Activated naive CD8-positive, alpha-beta T cell treated with anti-CD3 and anti-CD28 coated beads, Interleukin-2, amount 50 U/mL, for 24 hours (primary cell): ENCODE results near the gene AGO1.
"Not testable (repeated sequence)": the region's sequence is repeated elsewhere in the genome, so short reads cannot be mapped to it uniquely, and the experiment has no call there.

Source experiments
- ATAC-seq: fragments of 150-1000 bp; cut with Tn5 transposase; one replicate; pipeline ENCODE4 v1.10.0; 2021
- DNase-seq: peaks from one replicate; pipeline ENCODE4 v3.0.0; 2021
- H3K27ac Mint-ChIP-seq: one replicate; pipeline ENCODE4 v1.8.0; 2021; ENCODE audit warnings: mild to moderate bottlenecking, mixed read lengths
- H3K27me3 Mint-ChIP-seq: one replicate; pipeline ENCODE4 v1.8.0; 2021; ENCODE audit warnings: mixed read lengths
- H3K36me3 Mint-ChIP-seq: one replicate; pipeline ENCODE4 v1.8.0; 2021; ENCODE audit warnings: low read depth, mixed read lengths
- H3K4me1 Mint-ChIP-seq: one replicate; pipeline ENCODE4 v1.8.0; 2021; ENCODE audit warnings: mixed read lengths
- H3K4me3 Mint-ChIP-seq: one replicate; pipeline ENCODE4 v1.8.0; 2021; ENCODE audit warnings: mild to moderate bottlenecking, moderate library complexity, mixed read lengths
- H3K9me3 Mint-ChIP-seq: one replicate; pipeline ENCODE4 v1.8.0; 2021; ENCODE audit warnings: mixed read lengths

The AGO1 gene

DNA sequence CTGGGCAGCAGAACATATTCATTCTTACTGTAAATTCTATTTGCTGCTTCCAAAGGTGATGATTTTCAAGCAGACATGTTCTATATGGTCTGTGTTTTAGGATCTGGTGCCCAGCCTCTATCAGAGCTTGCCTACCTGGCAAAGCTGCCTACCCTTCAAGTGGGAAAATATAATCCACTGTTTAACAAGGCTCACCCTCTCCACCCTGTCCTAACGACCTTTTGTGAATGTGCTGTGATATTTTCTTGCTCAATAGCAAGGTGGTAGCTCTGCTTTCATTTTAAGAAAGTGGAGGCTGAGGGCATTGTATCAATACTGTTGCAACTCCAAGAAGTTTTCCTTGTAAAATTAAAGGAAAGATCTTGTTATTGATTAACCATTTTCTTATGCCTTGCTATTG, 26.0 kb upstream of the AGO1 start:
- H3K36me3 Mint-ChIP-seq, result peaks cover 5% of the 10 kb centered on the region
- DNase-seq, result no peak
- no peaks in the 10 kb centered on the region for H3K27me3 Mint-ChIP-seq
- no peaks in the 10 kb centered on the region for H3K9me3 Mint-ChIP-seq
- no peak for ATAC-seq
- H3K4me3 Mint-ChIP-seq, result no peak overlapping the region
- H3K27ac Mint-ChIP-seq, result no peak overlapping the region
- no peaks in the 10 kb centered on the region for H3K4me1 Mint-ChIP-seq

DNA sequence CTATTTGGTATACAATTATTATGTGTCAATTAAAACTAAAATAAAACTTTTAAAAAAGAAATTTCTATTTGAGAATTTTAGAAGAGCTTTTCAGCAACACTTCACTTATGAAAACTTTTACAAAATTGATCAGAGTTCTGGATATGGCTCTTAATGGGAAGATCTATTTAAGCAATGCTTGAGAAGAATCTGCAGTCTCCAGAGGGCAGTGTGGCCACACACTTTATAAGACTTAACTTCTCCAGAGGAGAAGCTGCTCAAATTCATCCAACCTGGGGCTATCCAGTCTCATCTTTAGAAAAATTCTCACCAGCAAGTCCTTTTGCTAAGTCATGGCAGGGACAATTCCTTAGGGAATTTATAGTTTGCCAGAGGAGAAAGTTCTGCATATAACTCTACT, 25.2 kb upstream of the AGO1 start:
- Mint-ChIP-seq H3K4me1 (no peaks in the 10 kb centered on the region), H3K4me3 (no peak overlapping the region), H3K36me3 (peaks cover 5% of the 10 kb centered on the region), H3K27ac (no peak overlapping the region), H3K9me3 (no peaks in the 10 kb centered on the region), H3K27me3 (no peaks in the 10 kb centered on the region)
- ATAC-seq (no peak), DNase-seq (no peak)

DNA sequence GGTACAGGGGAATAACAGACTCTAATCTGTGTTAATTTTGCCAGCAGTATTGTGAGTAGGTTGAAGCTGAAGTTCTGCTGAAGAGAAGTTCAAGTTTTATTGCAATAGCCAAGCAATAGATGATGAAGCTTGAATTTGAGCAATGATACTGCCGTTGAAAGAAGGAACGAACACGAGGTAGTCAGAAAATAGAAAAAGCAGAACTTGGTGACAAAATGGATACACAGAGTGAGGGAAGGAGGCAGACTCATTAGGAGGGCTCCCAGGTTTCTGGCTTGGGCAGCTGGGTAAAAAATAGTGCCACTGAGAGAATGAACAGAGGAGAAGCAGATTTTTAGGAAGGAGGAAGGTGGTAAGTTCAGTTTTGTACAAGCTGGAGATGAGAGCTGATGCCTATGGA, 22.3 kb upstream of the AGO1 start:
- ATAC-seq (no peak), DNase-seq (no peak)
- Mint-ChIP-seq H3K27ac (no peak overlapping the region), H3K27me3 (no peaks in the 10 kb centered on the region), H3K9me3 (no peaks in the 10 kb centered on the region), H3K4me3 (no peak overlapping the region), H3K36me3 (peaks cover 2% of the 10 kb centered on the region), H3K4me1 (no peaks in the 10 kb centered on the region)

DNA sequence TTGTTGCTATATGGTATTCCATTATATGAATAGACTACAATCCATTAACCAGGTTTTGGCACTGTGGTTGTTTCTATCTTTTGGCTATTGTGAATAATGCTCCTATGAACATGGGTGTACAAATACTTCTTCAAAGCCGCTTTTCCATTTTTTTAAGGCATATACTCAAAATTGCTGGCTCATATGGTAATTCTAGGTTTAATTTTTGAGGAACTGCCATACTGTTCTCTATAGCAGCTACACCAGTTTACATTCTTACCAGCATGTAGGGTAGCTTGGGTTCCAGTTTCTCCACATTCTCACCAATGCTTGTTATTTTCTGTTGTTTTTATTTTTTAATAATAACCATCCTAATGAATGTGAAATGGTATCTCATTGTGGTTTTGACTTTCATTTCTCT, 19.9 kb upstream of the AGO1 start:
- Mint-ChIP-seq H3K27me3 (no peaks in the 10 kb centered on the region), H3K4me1 (no peaks in the 10 kb centered on the region)
- DNase-seq, result no peak

DNA sequence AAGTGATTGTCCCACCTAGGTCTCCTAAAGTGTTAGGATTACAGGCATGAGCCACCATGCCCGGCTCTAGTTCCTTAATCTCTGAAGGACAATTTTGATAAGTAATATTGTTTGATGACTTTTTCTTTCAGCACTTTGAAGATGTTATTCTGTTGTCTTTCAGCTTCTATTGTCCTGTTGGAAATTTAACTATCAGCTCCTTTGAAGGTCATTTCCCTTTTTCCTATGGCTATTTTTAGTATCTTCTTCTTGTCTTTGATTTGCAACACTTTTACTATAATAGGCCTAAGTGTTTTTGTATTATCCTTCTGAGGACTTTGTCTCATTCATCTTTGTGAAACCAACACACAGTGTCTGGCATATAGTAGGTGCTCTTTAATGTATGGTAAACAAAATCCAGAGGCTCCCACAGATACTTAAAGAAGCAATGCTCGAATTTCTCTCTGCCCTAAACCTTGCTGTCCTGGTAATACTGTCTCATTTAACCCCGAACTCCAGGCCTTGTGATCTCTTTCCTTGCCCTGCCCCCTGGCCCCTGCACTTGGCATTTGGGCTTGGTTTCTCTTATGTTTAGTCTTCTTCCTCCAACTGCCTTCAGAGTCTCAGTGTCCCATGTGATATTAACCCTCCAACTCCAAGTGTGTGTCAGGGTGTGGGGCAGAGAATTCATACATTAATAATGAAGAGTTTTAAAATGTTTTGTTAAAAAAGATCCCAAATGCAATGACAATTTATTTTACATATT, 19.0 kb upstream of the AGO1 start:
- H3K36me3 Mint-ChIP-seq, result no peaks in the 10 kb centered on the region
- no peak overlapping the region for H3K4me3 Mint-ChIP-seq
- H3K9me3 Mint-ChIP-seq, result no peaks in the 10 kb centered on the region
- ATAC-seq (no peak), DNase-seq (no peak)
- peaks cover 1% of the 10 kb centered on the region for H3K27me3 Mint-ChIP-seq
- no peaks in the 10 kb centered on the region for H3K4me1 Mint-ChIP-seq
- no peak overlapping the region for H3K27ac Mint-ChIP-seq

More for the DNA sequence above, 19.9 kb upstream of the AGO1 start:
- ATAC-seq, result no peak
- Mint-ChIP-seq H3K36me3 (no peaks in the 10 kb centered on the region), H3K4me3 (no peak overlapping the region), H3K27ac (no peak overlapping the region), H3K9me3 (no peaks in the 10 kb centered on the region)

DNA sequence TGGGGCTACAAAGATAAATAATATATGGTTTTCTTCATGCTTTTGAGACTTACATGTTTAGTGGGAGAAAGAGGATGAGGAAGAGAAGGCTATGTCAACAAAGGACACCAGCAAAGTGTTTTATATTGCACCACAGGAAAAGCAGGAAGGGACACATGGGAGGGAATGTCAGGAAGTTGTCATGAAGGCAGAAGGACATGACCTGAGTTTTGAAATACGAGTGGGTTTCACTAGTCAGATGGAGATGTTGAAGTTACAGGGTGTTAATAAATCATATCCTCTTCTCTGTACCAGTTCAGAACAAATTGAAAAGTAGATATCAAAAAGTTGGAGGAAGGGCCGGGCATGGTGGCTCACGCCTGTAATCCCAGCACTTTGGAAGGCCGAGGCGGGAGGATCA, 18.2 kb upstream of the AGO1 start:
- H3K36me3 Mint-ChIP-seq, result no peaks in the 10 kb centered on the region
- no peak overlapping the region for H3K4me3 Mint-ChIP-seq
- H3K27me3 Mint-ChIP-seq, result peaks cover 1% of the 10 kb centered on the region
- H3K27ac Mint-ChIP-seq, result no peak overlapping the region
- ATAC-seq, result no peak
- no peaks in the 10 kb centered on the region for H3K4me1 Mint-ChIP-seq
- no peak for DNase-seq
- H3K9me3 Mint-ChIP-seq, result no peaks in the 10 kb centered on the region

DNA sequence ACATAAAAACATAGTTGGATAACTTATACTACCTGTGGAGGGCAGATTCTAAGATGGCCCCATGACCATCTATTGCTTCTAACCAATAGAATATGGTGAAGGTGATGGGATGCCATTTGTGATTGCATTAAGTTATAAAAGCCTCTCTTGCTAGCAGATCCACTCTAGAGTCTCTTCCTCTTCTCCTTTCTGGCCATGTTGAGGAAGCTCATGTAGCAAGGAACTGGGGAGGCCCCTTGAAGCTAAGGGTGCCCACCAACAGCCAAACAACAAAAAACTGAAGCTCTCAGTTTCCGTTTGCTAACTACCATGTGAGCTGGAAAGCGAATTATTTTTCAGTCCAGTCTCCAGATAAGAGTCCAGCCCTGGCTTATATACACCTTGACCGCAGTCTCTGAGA, 16.0 kb upstream of the AGO1 start:
- peaks cover 1% of the 10 kb centered on the region for H3K27me3 Mint-ChIP-seq
- no peaks in the 10 kb centered on the region for H3K36me3 Mint-ChIP-seq
- ATAC-seq, result no peak
- no peaks in the 10 kb centered on the region for H3K9me3 Mint-ChIP-seq
- H3K27ac Mint-ChIP-seq, result no peak overlapping the region
- H3K4me3 Mint-ChIP-seq, result no peak overlapping the region
- no peak for DNase-seq
- H3K4me1 Mint-ChIP-seq, result no peaks in the 10 kb centered on the region

DNA sequence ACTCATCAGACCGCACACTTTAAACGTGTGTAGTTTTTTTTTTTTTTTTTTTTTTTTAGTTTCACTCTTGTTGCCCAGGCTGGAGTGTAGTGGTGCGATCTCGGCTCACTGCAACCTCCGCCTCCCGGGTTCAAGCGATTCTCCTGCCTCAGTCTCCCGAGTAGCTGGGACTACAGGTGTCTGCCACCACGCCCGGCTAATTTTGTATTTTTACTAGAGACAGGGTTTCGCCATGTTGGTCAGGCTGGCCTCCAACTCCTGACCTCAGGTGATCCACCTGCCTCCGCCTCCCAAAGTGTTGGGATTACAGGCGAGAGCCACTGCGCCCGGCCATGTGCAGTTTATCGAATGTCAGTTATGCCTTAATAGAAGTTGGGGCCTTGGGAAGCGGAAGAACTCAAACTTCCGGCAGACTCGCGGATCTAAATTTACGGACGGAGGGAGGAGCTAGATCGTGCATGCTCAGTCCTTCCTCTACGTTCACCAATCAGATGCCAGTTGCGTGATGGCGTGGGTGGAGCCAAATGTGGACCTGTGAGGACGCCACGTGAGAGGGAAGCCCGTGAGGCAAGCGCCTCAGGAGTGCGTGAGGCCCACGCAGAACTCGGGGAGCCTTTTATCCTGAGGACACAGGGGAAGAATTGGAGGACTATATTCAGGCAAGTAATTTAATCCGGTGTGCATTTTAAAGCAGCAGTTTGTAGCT, 13.6 kb upstream of the AGO1 start:
- not testable (repeated sequence) for H3K36me3 Mint-ChIP-seq, H3K4me3 Mint-ChIP-seq, ATAC-seq, H3K9me3 Mint-ChIP-seq, H3K27ac Mint-ChIP-seq, H3K27me3 Mint-ChIP-seq, DNase-seq, H3K4me1 Mint-ChIP-seq

DNA sequence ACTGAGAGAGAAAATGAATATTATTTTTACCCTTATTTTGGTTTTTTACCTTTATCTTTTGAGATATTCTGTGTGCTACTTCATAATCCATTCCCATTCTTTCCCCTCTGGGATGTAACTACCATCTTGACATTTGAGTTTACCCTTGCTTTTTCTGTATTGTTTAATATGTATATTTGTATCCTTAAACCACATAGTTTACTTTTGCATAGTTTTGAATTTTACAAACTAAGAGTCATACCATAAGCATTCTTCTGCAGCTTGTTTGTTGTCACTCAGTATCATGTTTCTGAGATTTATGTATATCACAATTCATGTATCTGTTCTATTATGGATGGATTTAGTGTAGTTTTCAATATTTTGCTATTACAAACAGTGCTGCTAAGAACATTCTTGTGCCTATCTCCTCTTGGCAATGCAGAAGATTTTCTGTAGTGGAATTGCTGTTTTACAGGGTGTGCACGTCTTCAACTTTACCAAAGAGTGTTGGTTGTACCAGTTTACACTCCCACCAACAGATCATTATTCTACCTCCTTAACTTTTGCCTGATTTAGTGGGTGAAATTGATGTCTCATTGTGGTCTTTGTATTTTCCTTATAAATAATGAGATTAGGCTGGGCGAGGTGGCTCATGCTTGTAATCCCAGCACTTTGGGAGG, 12.2 kb upstream of the AGO1 start:
- no peak overlapping the region for H3K27ac Mint-ChIP-seq
- no peaks in the 10 kb centered on the region for H3K9me3 Mint-ChIP-seq
- no peak for ATAC-seq
- no peaks in the 10 kb centered on the region for H3K36me3 Mint-ChIP-seq
- H3K4me1 Mint-ChIP-seq, result no peaks in the 10 kb centered on the region
- H3K27me3 Mint-ChIP-seq, result peaks cover 1% of the 10 kb centered on the region
- no peak overlapping the region for H3K4me3 Mint-ChIP-seq
- DNase-seq, result no peak

DNA sequence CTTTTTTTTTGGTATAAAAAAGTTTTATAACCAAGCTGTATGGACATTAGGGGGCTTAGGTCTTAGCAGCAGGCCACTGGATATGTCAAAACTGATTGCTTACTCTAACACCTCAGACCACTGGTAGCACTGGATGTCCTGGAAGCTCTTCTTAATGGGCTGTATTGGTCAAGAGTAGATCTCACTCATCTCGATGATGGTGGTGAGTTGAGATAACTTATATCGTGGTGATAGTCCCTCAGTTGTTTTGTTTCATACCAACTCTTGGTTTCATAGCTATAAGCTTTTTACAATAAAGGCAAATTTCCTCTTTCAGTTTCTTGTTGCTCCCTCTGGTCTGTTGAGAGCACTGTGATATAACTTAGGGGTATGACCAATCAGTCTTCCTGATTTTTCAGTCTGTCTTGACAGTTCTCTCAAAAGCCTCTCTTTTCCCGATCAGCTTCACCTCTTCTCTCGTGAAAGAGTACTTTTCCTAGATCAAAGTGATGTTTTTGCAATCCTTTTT, 9.7 kb upstream of the AGO1 start:
- no peaks in the 10 kb centered on the region for H3K36me3 Mint-ChIP-seq
- H3K27ac Mint-ChIP-seq, result no peak overlapping the region
- H3K4me1 Mint-ChIP-seq, result no peaks in the 10 kb centered on the region
- DNase-seq (no peak), ATAC-seq (no peak)
- peaks cover 1% of the 10 kb centered on the region for H3K27me3 Mint-ChIP-seq
- H3K9me3 Mint-ChIP-seq, result no peaks in the 10 kb centered on the region
- H3K4me3 Mint-ChIP-seq, result no peak overlapping the region

DNA sequence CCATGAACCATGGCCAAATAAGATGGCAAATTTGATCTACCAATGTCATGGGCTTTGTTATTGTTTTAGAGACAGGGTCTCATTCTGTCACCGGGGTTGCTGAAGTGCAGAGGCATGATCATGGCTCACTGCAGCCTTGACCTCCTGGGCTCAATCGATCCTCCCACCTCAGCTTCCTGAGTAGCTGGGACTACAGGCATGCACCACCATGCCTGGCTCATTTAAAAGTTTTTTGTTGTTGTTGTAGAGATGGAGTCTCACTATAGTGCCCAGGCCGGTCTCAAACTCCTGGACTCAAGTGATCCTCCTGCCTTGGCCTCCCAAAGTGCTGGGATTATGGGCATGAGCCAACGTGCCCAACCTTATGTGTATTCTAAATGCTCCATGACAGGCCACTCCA, 8.9 kb upstream of the AGO1 start:
- H3K27ac Mint-ChIP-seq, H3K9me3 Mint-ChIP-seq, H3K4me1 Mint-ChIP-seq, ATAC-seq, H3K27me3 Mint-ChIP-seq, H3K4me3 Mint-ChIP-seq, H3K36me3 Mint-ChIP-seq, DNase-seq: not testable (repeated sequence)

DNA sequence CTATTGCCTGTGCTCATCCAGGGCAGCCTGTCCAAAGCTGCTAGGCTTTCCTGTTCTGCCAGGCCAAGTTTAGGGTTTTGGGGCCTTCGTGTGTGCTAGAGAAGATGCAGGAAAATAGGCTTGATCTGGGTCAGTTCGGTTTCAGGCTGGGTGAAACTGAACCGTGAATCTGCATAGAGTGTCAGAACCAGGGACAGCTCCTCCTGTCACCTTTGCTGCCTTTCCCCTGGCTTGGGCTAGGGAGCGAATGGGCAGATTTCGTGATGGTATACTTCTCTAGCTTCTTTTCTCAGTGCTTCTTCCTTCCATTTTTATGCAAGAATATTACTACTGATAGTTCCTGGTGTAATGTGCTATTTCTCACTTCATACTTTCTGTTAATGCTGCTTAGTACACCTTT, 6.0 kb upstream of the AGO1 start:
- Mint-ChIP-seq H3K4me3 (no peak overlapping the region), H3K27ac (no peak overlapping the region), H3K4me1 (peaks cover 2% of the 10 kb centered on the region), H3K9me3 (no peaks in the 10 kb centered on the region), H3K36me3 (no peaks in the 10 kb centered on the region), H3K27me3 (peaks cover 3% of the 10 kb centered on the region)
- DNase-seq, result no peak
- ATAC-seq, result no peak

DNA sequence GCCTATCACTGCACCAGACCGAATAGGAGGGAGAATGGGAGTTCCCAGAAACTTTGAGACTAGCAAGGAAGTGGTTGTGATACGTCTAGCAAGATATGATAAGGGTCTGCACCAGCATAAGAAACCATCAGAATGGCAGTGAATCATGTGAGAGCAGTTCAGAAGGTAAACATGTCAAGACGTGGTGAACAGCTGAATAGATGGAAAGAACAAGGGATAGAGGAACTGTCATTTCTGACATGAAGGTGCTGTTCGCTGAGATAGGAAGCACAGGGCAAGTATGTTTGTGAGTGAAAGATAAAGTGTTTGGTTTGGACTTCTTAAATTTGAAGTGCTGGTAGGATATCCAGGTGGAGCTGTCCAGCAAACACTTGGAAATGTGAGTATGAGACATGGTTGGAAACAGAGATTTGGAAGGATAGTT, 1.1 kb upstream of the AGO1 start:
- H3K4me3 Mint-ChIP-seq, result peak overlapping the region; percentile 90
- H3K4me1 Mint-ChIP-seq, result peaks cover 36% of the 10 kb centered on the region
- H3K27me3 Mint-ChIP-seq, result peaks cover 3% of the 10 kb centered on the region
- no peaks in the 10 kb centered on the region for H3K9me3 Mint-ChIP-seq
- H3K27ac Mint-ChIP-seq, result no peak overlapping the region
- ATAC-seq (no peak), DNase-seq (no peak)
- no peaks in the 10 kb centered on the region for H3K36me3 Mint-ChIP-seq

DNA sequence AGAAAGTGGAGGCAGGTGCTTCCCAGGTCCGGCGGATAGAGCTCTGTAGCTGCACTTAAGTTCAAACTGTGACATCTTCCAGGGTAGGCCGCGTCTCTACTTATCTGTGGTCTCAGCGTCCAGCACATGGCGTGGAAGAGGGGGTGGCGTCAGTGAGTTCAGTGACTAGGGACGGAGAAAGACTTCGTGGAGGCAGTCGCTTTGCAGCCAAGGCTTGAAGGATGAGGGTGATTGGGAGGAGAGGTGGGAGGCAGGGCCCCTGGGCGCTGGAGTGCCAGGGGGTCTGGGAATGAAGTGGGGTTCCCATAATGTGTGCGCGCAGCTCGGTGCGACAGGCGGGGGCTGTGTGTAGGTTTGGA, 444 bp upstream of the AGO1 start:
- H3K9me3 Mint-ChIP-seq, result no peaks in the 10 kb centered on the region
- H3K27ac Mint-ChIP-seq, result no peak overlapping the region
- H3K4me1 Mint-ChIP-seq, result peaks cover 42% of the 10 kb centered on the region
- DNase-seq (no peak), ATAC-seq (no peak)
- H3K36me3 Mint-ChIP-seq, result no peaks in the 10 kb centered on the region
- H3K27me3 Mint-ChIP-seq, result peaks cover 3% of the 10 kb centered on the region
- H3K4me3 Mint-ChIP-seq, result peak overlapping the region; percentile 90

DNA sequence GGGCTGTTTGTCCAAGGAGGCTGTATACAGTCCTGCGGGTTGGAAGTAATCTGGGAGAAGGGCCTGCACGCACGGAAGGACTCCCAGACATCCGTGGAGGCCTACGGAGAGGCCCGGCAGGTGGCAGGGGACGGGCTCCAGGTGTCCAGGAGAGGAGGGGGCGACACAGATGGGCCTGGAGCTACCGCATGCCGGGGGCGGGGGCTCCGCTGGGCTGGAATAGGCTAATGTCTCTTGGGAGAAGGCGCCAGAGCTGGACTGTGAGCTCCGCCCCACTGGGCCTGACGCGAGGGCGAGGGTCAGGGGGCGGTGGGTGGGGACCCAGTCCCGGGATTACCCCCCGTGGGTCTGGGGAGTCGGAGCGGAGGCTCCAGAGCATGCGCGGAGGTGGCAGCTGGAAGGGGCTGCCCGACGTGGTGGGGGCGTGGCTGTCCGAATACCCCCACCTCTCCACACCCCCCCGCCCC, 659 bp downstream of the AGO1 start:
- Mint-ChIP-seq H3K27me3 (peaks cover 3% of the 10 kb centered on the region), H3K4me1 (peaks cover 45% of the 10 kb centered on the region), H3K27ac (peak overlapping the region; percentile 79), H3K36me3 (peaks cover 3% of the 10 kb centered on the region), H3K4me3 (peak overlapping the region; percentile 90), H3K9me3 (no peaks in the 10 kb centered on the region)
- ATAC-seq (peak; percentile 29), DNase-seq (peak; percentile 63)
